Esophagus squamous epithelium (tissue), 5 donors: ENCODE results near the gene STAT3. TPM values are rescaled to one million over a fixed set of nuclear protein-coding genes. Genes with fewer than 3 reads are reported as not detected.

Source experiments
- DNase-seq: peaks from one replicate; lab custom pipeline; 2025; lab: John Stamatoyannopoulos, UW
- H3K27ac ChIP-seq, 4 donors: fragments of 200-600 bp; sonication (generic); one replicate each; pipeline ENCODE4 v1.5.1; 2016 to 2019; ENCODE audit warnings: mild to moderate bottlenecking in 1 of 4
- H3K27me3 ChIP-seq, 4 donors: fragments of 200-600 bp; sonication (generic); 1 replicate in 3 of 4; 2 replicates in 1 of 4; pipeline versions ENCODE4 v1.5.1 to v1.6.0; 2017 to 2021; ENCODE audit warnings: antibody characterized with exemption in 1 of 4
- H3K36me3 ChIP-seq, 3 donors: fragments of 200-600 bp; sonication (generic); one replicate each; pipeline ENCODE4 v1.5.1; 2016 to 2019
- H3K4me1 ChIP-seq, 3 donors: fragments of 200-600 bp; sonication (generic); one replicate each; pipeline ENCODE4 v1.5.1; 2017 to 2019
- H3K4me3 ChIP-seq, 4 donors: fragments of 200-600 bp; sonication (generic); 1 replicate in 3 of 4; 2 replicates in 1 of 4; pipeline ENCODE4 v1.5.1; 2016 to 2019; ENCODE audit warnings: mild to moderate bottlenecking in 2 of 4, moderate library complexity in 1 of 4
- H3K9me3 ChIP-seq, 3 donors: fragments of 200-600 bp; sonication (generic); one replicate each; pipeline ENCODE4 v1.5.1; 2016 to 2019
- POLR2A ChIP-seq, 4 donors: fragments of 450-650 bp; IDR thresholded peaks; one replicate each; pipeline ENCODE4 v1.6.1; 2017; ENCODE audit warnings: antibody characterized with exemption in 4 of 4, mild to moderate bottlenecking in 4 of 4, moderate library complexity in 3 of 4
- WGBS, 2 donors: methylation state at CpG; one replicate each; pipeline ENCODE4 v1.1.5; 2018; 5-methylcytosine and 5-hydroxymethylcytosine counted together
- intact Hi-C: fragments of 100-400 bp; cut with DNase I; formaldehyde crosslinking; loops from one replicate; pipeline ENCODE4 v1.15.0; 2022
- total RNA-seq, 4 donors: library from RNA; depleted of rRNA; stranded (reverse); fragments of >200 nt; gene quantifications; one replicate each; pipeline ENCODE4 v1.1.0, GENCODE V29; 2016
- TF ChIP-seq, protein P1 (sequence below), 6 experiments: fragments of 450-650 bp in 4 of 6; fragments of 200-600 bp in 2 of 6; sonication (generic) in 2 of 6; IDR thresholded peaks; one replicate each; pipeline ENCODE4 v1.5.1; 2016 to 2019; ENCODE audit warnings: antibody characterized with exemption in 6 of 6, mild to moderate bottlenecking in 4 of 6, moderate library complexity in 4 of 6
- donor health status: DM: yes; HTN: yes; CAD: no.

STAT3 gene
- total RNA-seq, 4 donors from 2014 or later: 137 to 229 (median 176) TPM

DNA sequence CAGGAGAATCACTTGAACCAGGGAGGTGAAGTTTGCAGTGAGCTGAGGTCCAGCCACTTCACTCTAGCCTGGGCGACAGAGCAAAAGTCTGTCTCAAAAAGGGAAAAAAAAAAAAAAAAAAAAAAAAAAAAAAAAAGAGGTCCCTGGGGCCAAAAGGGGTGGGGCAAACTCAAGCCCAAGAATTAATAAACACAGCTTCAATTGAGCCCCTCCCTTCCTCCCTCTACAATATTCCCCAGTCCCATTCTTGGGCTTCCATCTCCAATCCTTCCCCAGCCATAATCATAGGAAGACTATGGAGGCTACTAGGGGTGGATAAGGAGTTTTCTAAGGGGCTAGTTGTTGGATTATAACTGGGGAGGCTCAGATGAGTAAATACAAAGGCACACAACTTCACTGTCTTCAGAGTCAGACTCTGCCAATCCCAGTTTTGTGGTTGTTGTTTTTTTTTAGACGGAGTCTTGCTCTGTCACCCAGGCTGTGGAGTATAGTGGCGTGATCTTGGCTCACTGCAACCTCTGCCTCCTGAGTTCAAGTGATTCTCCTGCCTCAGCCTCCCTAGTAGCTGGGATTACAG lies 25.3 kb upstream of the STAT3 start:
- no peaks in the 10 kb centered on the region for H3K9me3 ChIP-seq
- no peak for DNase-seq
- no peak overlapping the region for H3K4me3 ChIP-seq
- TF ChIP-seq, protein P1, sequence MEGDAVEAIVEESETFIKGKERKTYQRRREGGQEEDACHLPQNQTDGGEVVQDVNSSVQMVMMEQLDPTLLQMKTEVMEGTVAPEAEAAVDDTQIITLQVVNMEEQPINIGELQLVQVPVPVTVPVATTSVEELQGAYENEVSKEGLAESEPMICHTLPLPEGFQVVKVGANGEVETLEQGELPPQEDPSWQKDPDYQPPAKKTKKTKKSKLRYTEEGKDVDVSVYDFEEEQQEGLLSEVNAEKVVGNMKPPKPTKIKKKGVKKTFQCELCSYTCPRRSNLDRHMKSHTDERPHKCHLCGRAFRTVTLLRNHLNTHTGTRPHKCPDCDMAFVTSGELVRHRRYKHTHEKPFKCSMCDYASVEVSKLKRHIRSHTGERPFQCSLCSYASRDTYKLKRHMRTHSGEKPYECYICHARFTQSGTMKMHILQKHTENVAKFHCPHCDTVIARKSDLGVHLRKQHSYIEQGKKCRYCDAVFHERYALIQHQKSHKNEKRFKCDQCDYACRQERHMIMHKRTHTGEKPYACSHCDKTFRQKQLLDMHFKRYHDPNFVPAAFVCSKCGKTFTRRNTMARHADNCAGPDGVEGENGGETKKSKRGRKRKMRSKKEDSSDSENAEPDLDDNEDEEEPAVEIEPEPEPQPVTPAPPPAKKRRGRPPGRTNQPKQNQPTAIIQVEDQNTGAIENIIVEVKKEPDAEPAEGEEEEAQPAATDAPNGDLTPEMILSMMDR (IDR thresholded peaks at IDR 0.05): no peak
- no peak for TF ChIP-seq POLR2A (IDR thresholded peaks at IDR 0.05)
- intact Hi-C loops: no loop called here
- peaks cover 32 to 100% (median 80%) of the 10 kb centered on the region in 3 donors for H3K4me1 ChIP-seq
- H3K27me3 ChIP-seq: no peaks in the 10 kb centered on the region
- H3K36me3 ChIP-seq: no peaks in the 10 kb centered on the region
- 51 to 55% methylated on average over 2 to 3 of the region's 3 CpGs for WGBS, 2 donors
- H3K27ac ChIP-seq: peak overlapping the region; percentile 57 to 97 (median 74)

DNA sequence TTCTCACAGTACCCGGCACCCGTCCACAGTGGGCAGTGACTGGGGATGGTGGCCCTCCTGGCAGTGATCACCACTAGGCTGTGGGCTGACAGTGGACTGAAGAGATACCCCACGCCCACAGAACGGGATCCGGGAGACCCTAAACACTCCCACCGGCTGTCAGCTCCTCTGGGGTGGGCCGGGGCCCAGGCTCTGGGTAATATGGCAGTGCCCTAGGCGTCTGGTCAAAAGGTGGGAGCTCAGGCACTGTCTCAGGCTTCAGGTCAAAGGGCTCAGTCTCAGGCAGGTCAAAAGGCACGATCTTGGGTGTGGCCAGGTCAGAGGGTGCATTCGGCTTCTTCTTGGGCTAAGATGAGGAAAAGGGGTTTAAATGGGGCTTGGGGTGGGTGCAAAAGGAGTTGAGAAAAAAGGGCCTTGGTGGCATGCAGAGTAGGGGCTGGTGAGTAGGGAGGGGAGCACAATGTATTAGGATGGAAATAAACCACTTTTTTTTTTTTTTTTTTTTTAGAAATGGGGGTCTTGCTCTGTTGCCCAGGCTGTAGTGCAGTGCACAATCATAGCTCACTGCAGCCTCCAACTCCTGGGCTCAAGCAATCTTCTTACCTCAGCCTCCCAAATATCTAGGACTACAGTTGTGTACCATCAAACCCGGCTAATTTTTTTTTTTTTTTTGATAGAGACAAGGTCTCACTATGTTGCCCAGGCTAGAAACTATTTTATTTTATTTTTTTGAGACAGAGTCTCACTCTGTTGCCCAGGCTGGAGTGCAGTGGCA lies 23.9 kb upstream of the STAT3 start:
- intact Hi-C loops: no loop called here
- Histone ChIP-seq H3K36me3 (no peaks in the 10 kb centered on the region), H3K27me3 (no peaks in the 10 kb centered on the region), H3K4me1 (peaks cover 46 to 100% (median 90%) of the 10 kb centered on the region in 3 donors), H3K9me3 (no peaks in the 10 kb centered on the region), H3K4me3 (peak overlapping the region in 2 of 4 donors; percentile 3 to 42), H3K27ac (peak overlapping the region; percentile 76 to 97 (median 88))
- WGBS, 2 donors: 38 to 43% methylated on average over 5 to 10 of the region's 11 CpGs
- DNase-seq: no peak
- TF ChIP-seq, protein P1 (IDR thresholded peaks at IDR 0.05): no peak
- no peak for TF ChIP-seq POLR2A (IDR thresholded peaks at IDR 0.05)

GRCh38 chr17:42411361-42411760 lies 23.1 kb upstream of the STAT3 start:
- peak overlapping the region in 1 of 4 donors; percentile 42 for H3K4me3 ChIP-seq

DNA sequence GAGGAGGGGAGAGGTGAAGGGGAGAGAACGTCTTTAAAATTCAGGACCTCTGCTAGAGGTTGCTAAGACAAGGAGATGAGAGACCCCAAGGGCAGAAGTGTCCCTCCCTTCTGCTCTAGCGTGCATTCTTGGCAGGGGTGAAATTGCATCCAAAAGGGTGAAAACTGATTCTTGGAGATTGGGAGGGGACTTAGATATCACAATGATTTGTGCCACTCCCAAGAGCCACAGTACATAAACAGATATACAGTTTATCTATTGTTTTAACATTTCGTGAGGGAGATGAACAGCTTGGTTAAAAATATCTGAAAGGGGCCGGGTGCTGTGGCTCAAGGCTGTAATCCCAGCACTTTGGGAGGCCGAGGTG lies 22.1 kb upstream of the STAT3 start:
- no peak for DNase-seq
- peak overlapping the region in 2 of 4 donors; percentile 1 to 41 for H3K4me3 ChIP-seq
- intact Hi-C loops: no loop called here

More at GRCh38 chr17:42411361-42411760, 23.1 kb upstream of the STAT3 start:
- no peak for DNase-seq
- Histone ChIP-seq H3K9me3 (no peaks in the 10 kb centered on the region), H3K27me3 (no peaks in the 10 kb centered on the region), H3K4me1 (peaks cover 48 to 100% (median 93%) of the 10 kb centered on the region in 3 donors), H3K36me3 (no peaks in the 10 kb centered on the region), H3K27ac (peak overlapping the region; percentile 76 to 97 (median 88))
- no peak for TF ChIP-seq POLR2A (IDR thresholded peaks at IDR 0.05)
- TF ChIP-seq, protein P1 (IDR thresholded peaks at IDR 0.05): no peak
- whole genome bisulfite sequencing, 2 donors: 16 to 27% methylated on average over 3 to 4 of the region's 4 CpGs
- intact Hi-C loops: no loop called here

More for the DNA sequence above, 22.1 kb upstream of the STAT3 start:
- no peaks in the 10 kb centered on the region for H3K9me3 ChIP-seq
- TF ChIP-seq POLR2A (IDR thresholded peaks at IDR 0.05): no peak
- TF ChIP-seq, protein P1 (IDR thresholded peaks at IDR 0.05): no peak
- no peaks in the 10 kb centered on the region for H3K27me3 ChIP-seq
- WGBS, 2 donors: 18 to 29% methylated on average over 3 to 5 of the region's 5 CpGs
- H3K27ac ChIP-seq: peak overlapping the region; percentile 76 to 97 (median 92)
- H3K4me1 ChIP-seq: peaks cover 50 to 98% (median 92%) of the 10 kb centered on the region in 3 donors
- peaks cover 0 to 1% (median 0%) of the 10 kb centered on the region in 3 donors for H3K36me3 ChIP-seq
